H9 (cell line): ENCODE data around the gene CFAP45. TPM values are rescaled to one million over a fixed set of nuclear protein-coding genes. Genes with fewer than 3 reads are reported as not detected.

ENCODE experiments used
- DNase-seq: peaks from one replicate; pipeline ENCODE4 v3.0.0-alpha.2; 2017
- H2AFZ ChIP-seq: one replicate; pipeline ENCODE4 v1.6.1; 2013; ENCODE audit warnings: mild to moderate bottlenecking, low read length, control low read depth, moderate library complexity
- H2AK5ac ChIP-seq: 2 replicates; pipeline ENCODE4 v1.6.1; 2013; ENCODE audit warnings: low read length, control low read depth, mixed read lengths; ENCODE audit not compliant: insufficient read length
- H2BK120ac ChIP-seq: one replicate; pipeline ENCODE4 v1.6.1; 2013; ENCODE audit warnings: low read depth, mild to moderate bottlenecking, low read length, control low read depth, inconsistent platforms; ENCODE audit not compliant: poor library complexity, severe bottlenecking
- H2BK12ac ChIP-seq: 2 replicates; pipeline ENCODE4 v1.6.1; 2013; ENCODE audit warnings: low read length, control low read depth, mixed read lengths, low read depth; ENCODE audit not compliant: insufficient read length
- H2BK15ac ChIP-seq: 2 replicates; pipeline ENCODE4 v1.6.1; 2013; ENCODE audit warnings: low read depth, low read length, control low read depth
- H2BK20ac ChIP-seq: one replicate; pipeline ENCODE4 v1.6.1; 2013; ENCODE audit warnings: low read depth, mild to moderate bottlenecking, low read length, control low read depth, inconsistent platforms; ENCODE audit not compliant: poor library complexity, severe bottlenecking
- H2BK5ac ChIP-seq: 2 replicates; pipeline ENCODE4 v1.6.1; 2013; ENCODE audit warnings: low read length, control low read depth, mixed read lengths; ENCODE audit not compliant: insufficient read length
- H3K14ac ChIP-seq: 2 replicates; pipeline ENCODE4 v1.6.1; 2013; ENCODE audit warnings: low read length, control low read depth; ENCODE audit not compliant: insufficient read depth
- H3K18ac ChIP-seq: 2 replicates; pipeline ENCODE4 v1.6.1; 2013; ENCODE audit warnings: low read depth, mild to moderate bottlenecking, mixed read lengths, low read length, control low read depth; ENCODE audit not compliant: insufficient read length
- H3K23ac ChIP-seq: 2 replicates; pipeline ENCODE4 v1.6.1; 2013; ENCODE audit warnings: low read length, control low read depth, mixed read lengths, low read depth; ENCODE audit not compliant: insufficient read length
- H3K23me2 ChIP-seq: 2 replicates; pipeline ENCODE4 v1.6.1; 2013; ENCODE audit warnings: low read depth, mild to moderate bottlenecking, mixed read lengths, low read length, control low read depth; ENCODE audit not compliant: insufficient read length, poor library complexity, severe bottlenecking
- H3K27ac ChIP-seq: 2 replicates; pipeline ENCODE4 v1.5.1; 2013; ENCODE audit warnings: low read length, control low read depth, mixed read lengths, low read depth; ENCODE audit not compliant: insufficient read length
- H3K27me3 ChIP-seq: 2 replicates; pipeline ENCODE4 v1.6.1; 2013; ENCODE audit warnings: low read length, control low read depth, inconsistent platforms; ENCODE audit not compliant: insufficient read depth
- H3K4ac ChIP-seq: 2 replicates; pipeline ENCODE4 v1.6.1; 2013; ENCODE audit warnings: low read depth, mild to moderate bottlenecking, control low read depth, inconsistent platforms, low read length, moderate library complexity
- H3K4me1 ChIP-seq: 2 replicates; pipeline ENCODE4 v1.6.1; 2013; ENCODE audit warnings: low read length, control low read depth, inconsistent platforms; ENCODE audit not compliant: insufficient read depth
- H3K4me2 ChIP-seq: 2 replicates; pipeline ENCODE4 v1.6.1; 2013; ENCODE audit warnings: low read length, control low read depth, mixed read lengths; ENCODE audit not compliant: insufficient read length, insufficient read depth
- H3K56ac ChIP-seq: 2 replicates; pipeline ENCODE4 v1.6.1; 2013; ENCODE audit warnings: low read depth, mild to moderate bottlenecking, mixed read lengths, low read length, control low read depth; ENCODE audit not compliant: insufficient read length
- H3K79me1 ChIP-seq: 2 replicates; pipeline ENCODE4 v1.6.1; 2013; ENCODE audit warnings: low read depth, mild to moderate bottlenecking, moderate library complexity, low read length, control low read depth, inconsistent platforms; ENCODE audit not compliant: insufficient read depth, poor library complexity, severe bottlenecking
- H3K79me2 ChIP-seq: 2 replicates; pipeline ENCODE4 v1.6.1; 2013; ENCODE audit warnings: low read length, control low read depth, inconsistent platforms; ENCODE audit not compliant: insufficient read depth
- H3K9ac ChIP-seq: 2 replicates; pipeline ENCODE4 v1.6.1; 2013; ENCODE audit warnings: low read length, control low read depth, mixed read lengths; ENCODE audit not compliant: insufficient read length; ENCODE audit errors: extremely low read depth
- H3K9me3 ChIP-seq: one replicate; pipeline ENCODE4 v1.6.1; 2013; ENCODE audit warnings: low read depth, low read length, inconsistent platforms; ENCODE audit not compliant: control insufficient read depth
- H3T11ph ChIP-seq: one replicate; pipeline ENCODE4 v1.6.1; 2013; ENCODE audit warnings: mild to moderate bottlenecking, low read length, control low read depth, inconsistent platforms
- H4K20me1 ChIP-seq: one replicate; pipeline ENCODE4 v1.6.1; 2013; ENCODE audit not compliant: control insufficient read depth, insufficient read length, insufficient read depth
- H4K5ac ChIP-seq: 2 replicates; pipeline ENCODE4 v1.6.1; 2013; ENCODE audit warnings: low read depth, mild to moderate bottlenecking, mixed read lengths, low read length, control low read depth; ENCODE audit not compliant: insufficient read length
- H4K8ac ChIP-seq: replicated peaks from 2 replicates; pipeline ENCODE4 v1.6.1; 2013; ENCODE audit warnings: low read length, control low read depth, mixed read lengths, low read depth; ENCODE audit not compliant: insufficient read length
- H4K91ac ChIP-seq: 2 replicates; pipeline ENCODE4 v1.6.1; 2013; ENCODE audit warnings: low read depth, mild to moderate bottlenecking, moderate library complexity, mixed read lengths, low read length, control low read depth; ENCODE audit not compliant: insufficient read length
- H3K27ac Mint-ChIP-seq, 3 experiments: 2 replicates in 2 of 3; 3 replicates in 1 of 3; pipeline ENCODE4 v1.8.0; 2020 to 2021; ENCODE audit warnings: mixed read lengths in 3 of 3, mild to moderate bottlenecking in 1 of 3, moderate library complexity in 1 of 3
- H3K27me3 Mint-ChIP-seq: 2 replicates; pipeline ENCODE4 v1.8.0; 2021; ENCODE audit warnings: low read depth, mild to moderate bottlenecking, moderate library complexity, mixed read lengths
- H3K36me3 Mint-ChIP-seq, 3 experiments: 2 replicates in 2 of 3; 3 replicates in 1 of 3; pipeline ENCODE4 v1.8.0; 2020 to 2021; ENCODE audit warnings: low read depth in 3 of 3, mixed read lengths in 3 of 3; ENCODE audit not compliant: insufficient read depth in 1 of 3
- H3K4me1 Mint-ChIP-seq, 2 experiments: 2 replicates each; pipeline ENCODE4 v1.8.0; 2020; ENCODE audit warnings: mixed read lengths in 2 of 2
- H3K4me3 Mint-ChIP-seq, 2 experiments: 2 replicates in 1 of 2; 3 replicates in 1 of 2; pipeline ENCODE4 v1.8.0; 2020 to 2021; ENCODE audit warnings: mild to moderate bottlenecking in 2 of 2, mixed read lengths in 2 of 2, moderate library complexity in 1 of 2
- H3K9me3 Mint-ChIP-seq, 2 experiments: 2 replicates in 1 of 2; 3 replicates in 1 of 2; pipeline ENCODE4 v1.8.0; 2020; ENCODE audit warnings: mild to moderate bottlenecking in 2 of 2, mixed read lengths in 2 of 2, moderate library complexity in 1 of 2
- WGBS: extraction: QIAGEN DNeasy Blood & Tissue Kit; methylation state at CpG from one replicate; pipeline ENCODE4 v1.1.7; 2013; ENCODE audit warnings: missing lambda C conversion rate, low lambda C conversion rate, mixed read lengths; ENCODE audit not compliant: insufficient read length; ENCODE audit errors: extremely low coverage; 5-methylcytosine and 5-hydroxymethylcytosine counted together
- total RNA-seq: library from RNA; stranded (reverse); gene quantifications from 2 replicates; pipeline ENCODE4 v1.2.1, GENCODE V29; 2021
- TF ChIP-seq, protein P1 (sequence below): fragments of 200-600 bp; sonication (generic); conservative IDR thresholded peaks from 3 replicates; pipeline ENCODE4 v1.8.0; 2021; ENCODE audit warnings: antibody characterized with exemption, mild to moderate bottlenecking

The CFAP45 gene
- total RNA-seq, 1 experiment from 2014 or later = 0.85 TPM

DNA sequence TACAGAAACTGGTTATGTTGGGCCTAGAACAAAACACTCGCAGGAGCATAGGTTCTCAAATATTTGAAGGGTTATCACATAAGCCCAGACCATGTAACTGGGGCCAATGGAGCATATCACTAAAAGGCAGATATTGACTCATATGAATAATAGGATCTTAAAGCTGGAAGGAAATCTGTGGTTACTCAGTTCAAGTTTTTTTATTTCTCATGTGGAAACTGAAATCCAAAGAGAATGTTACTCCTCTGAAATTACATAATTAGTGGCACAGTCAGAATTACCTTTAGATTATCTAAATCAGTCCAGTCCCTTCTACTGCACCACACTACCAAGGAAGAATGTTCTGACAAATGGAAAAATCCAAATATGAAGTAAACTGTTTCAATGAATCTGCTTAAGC lies 61.2 kb downstream of the CFAP45 start:
- no peaks in the 10 kb centered on the region for H3K79me2 ChIP-seq
- no peak overlapping the region for H2BK15ac ChIP-seq
- no peak overlapping the region for H3K56ac ChIP-seq
- H3K4ac ChIP-seq = no peak overlapping the region
- H4K8ac ChIP-seq = no peak overlapping the region
- no peaks in the 10 kb centered on the region for H3K4me1 ChIP-seq
- H2AFZ ChIP-seq = no peak overlapping the region
- H3K27me3 ChIP-seq = no peaks in the 10 kb centered on the region
- DNase-seq = no peak
- no peaks in the 10 kb centered on the region for H3K9me3 ChIP-seq
- Mint-ChIP-seq H3K27ac (no peak overlapping the region; a peak in 1 of 7 replicates), H3K27me3 (peaks cover 15% of the 10 kb centered on the region), H3K4me1 (peaks cover 6 to 13% of the 10 kb centered on the region in 2 experiments; a peak in 3 of 4 replicates), H3K36me3 (no peaks in the 10 kb centered on the region), H3K9me3 (no peaks in the 10 kb centered on the region), H3K4me3 (no peak overlapping the region)
- H3K23ac ChIP-seq = no peak overlapping the region
- H3K14ac ChIP-seq = no peak overlapping the region
- no peak overlapping the region for H2AK5ac ChIP-seq
- no peaks in the 10 kb centered on the region for H4K20me1 ChIP-seq
- no peaks in the 10 kb centered on the region for H3K79me1 ChIP-seq
- H4K5ac ChIP-seq = no peak overlapping the region
- H3K4me2 ChIP-seq = no peak overlapping the region
- H2BK120ac ChIP-seq = no peak overlapping the region
- TF ChIP-seq, protein P1, sequence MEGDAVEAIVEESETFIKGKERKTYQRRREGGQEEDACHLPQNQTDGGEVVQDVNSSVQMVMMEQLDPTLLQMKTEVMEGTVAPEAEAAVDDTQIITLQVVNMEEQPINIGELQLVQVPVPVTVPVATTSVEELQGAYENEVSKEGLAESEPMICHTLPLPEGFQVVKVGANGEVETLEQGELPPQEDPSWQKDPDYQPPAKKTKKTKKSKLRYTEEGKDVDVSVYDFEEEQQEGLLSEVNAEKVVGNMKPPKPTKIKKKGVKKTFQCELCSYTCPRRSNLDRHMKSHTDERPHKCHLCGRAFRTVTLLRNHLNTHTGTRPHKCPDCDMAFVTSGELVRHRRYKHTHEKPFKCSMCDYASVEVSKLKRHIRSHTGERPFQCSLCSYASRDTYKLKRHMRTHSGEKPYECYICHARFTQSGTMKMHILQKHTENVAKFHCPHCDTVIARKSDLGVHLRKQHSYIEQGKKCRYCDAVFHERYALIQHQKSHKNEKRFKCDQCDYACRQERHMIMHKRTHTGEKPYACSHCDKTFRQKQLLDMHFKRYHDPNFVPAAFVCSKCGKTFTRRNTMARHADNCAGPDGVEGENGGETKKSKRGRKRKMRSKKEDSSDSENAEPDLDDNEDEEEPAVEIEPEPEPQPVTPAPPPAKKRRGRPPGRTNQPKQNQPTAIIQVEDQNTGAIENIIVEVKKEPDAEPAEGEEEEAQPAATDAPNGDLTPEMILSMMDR = no peak
- H4K91ac ChIP-seq = no peak overlapping the region
- no peak overlapping the region for H3K27ac ChIP-seq
- H2BK12ac ChIP-seq = no peak overlapping the region
- H3K9ac ChIP-seq = no peak overlapping the region
- H3T11ph ChIP-seq = no peak overlapping the region
- no CpG with 5 or more reads among the region's 1 CpG for WGBS
- H2BK5ac ChIP-seq = no peak overlapping the region
- H3K23me2 ChIP-seq = no peaks in the 10 kb centered on the region
- no peak overlapping the region for H3K18ac ChIP-seq
- no peak overlapping the region for H2BK20ac ChIP-seq
